Stimulated activated naive CD8-positive, alpha-beta T cell treated with anti-CD3 and anti-CD28 coated beads, Interleukin-15, Interleukin-2, amounts not matched to agents 100 U/mL and 50 U/mL, for 24 hours (primary cell): ENCODE results near the gene CXCL10.
"Not testable (repeated sequence)": the region's sequence is repeated elsewhere in the genome, so short reads cannot be mapped to it uniquely, and the experiment has no call there.

Source experiments
- ATAC-seq: fragments of 150-1000 bp; cut with Tn5 transposase; one replicate; pipeline ENCODE4 v1.10.0; 2021
- DNase-seq: peaks from one replicate; pipeline ENCODE4 v3.0.0; 2021

The CXCL10 gene

GRCh38 chr4:76023389-76023788, at the start of gene CXCL10:
Gene CXCL10 (minus strand): TSS chr4:76023497. CDS start chr4:76023431, 66 bp downstream.
- ATAC-seq (peak; percentile 47), DNase-seq (no peak)

- no peak for ATAC-seq
- no peak for DNase-seq
These were observed 49.5 kb upstream of the CXCL10 start for GRCh38 chr4:76072760-76073159.

GRCh38 chr4:76067652-76068286, 44.5 kb upstream of the CXCL10 start:
- DNase-seq (peak; percentile 77), ATAC-seq (peak; percentile 81)

DNA sequence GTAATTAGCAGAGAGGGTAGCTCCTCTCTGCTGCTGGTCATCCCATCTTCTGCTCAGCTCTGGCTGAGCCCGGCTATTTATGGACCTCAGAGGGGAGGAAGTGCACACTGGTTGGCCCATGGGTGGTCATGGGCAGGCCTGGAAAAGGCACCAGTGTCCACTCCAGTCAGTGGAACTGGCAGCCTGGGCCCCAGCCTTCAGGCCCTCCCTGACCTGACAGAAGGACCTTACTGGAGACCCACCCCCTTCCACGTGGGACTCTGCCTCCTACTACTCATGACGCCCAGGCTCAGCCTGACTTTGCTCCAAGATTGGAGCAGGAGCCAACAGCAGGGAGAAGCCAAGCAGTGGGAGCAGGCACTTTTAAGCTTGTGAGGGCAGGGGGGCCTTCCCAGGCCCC, 43.2 kb upstream of the CXCL10 start:
- DNase-seq: no peak
- no peak for ATAC-seq

DNA sequence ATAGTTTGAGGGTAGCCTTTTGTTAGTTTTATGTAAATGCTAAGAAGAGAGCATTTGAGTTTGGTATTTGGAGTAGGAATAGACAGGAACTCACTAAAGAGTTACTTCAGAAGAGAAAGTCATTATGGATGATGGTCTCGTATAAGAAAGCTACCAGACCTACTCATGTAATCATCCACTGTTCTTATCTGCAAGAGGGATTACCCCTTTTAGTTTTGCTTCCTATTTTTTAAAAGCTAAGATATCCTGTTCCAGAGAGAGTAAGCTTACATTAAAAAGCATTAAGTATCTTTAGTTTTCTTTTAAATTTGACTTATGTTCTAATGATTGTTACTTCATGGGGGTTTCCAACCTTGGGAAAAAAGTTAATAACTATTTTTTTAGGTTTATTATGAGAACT, 38.7 kb upstream of the CXCL10 start:
- DNase-seq (no peak), ATAC-seq (no peak)

DNA sequence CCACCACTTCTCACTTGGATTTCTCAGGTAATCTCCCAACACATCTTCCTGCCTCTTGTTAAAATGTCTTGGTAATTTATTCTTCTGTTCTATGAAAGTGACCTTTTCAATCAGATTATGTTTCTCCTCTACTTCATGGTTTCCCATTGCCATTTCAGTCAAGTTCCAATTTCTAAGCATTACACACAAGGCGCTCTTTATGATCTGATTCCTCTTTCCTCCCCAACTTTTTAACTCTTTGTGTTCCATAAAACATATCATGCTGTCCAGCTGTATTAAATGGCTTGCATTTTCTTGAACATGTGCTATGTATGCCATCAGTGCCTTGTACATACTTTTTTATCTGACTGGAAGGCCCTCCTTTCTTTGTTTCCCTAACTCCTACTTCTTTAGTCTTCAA, 38.1 kb upstream of the CXCL10 start:
- ATAC-seq: no peak
- DNase-seq: no peak

GRCh38 chr4:76060506-76060905, 37.2 kb upstream of the CXCL10 start:
- no peak for DNase-seq

GRCh38 chr4:76059750-76060149, 36.5 kb upstream of the CXCL10 start:
- DNase-seq: no peak
- ATAC-seq: peak; percentile 71

More at GRCh38 chr4:76060506-76060905, 37.2 kb upstream of the CXCL10 start:
- ATAC-seq: no peak

DNA sequence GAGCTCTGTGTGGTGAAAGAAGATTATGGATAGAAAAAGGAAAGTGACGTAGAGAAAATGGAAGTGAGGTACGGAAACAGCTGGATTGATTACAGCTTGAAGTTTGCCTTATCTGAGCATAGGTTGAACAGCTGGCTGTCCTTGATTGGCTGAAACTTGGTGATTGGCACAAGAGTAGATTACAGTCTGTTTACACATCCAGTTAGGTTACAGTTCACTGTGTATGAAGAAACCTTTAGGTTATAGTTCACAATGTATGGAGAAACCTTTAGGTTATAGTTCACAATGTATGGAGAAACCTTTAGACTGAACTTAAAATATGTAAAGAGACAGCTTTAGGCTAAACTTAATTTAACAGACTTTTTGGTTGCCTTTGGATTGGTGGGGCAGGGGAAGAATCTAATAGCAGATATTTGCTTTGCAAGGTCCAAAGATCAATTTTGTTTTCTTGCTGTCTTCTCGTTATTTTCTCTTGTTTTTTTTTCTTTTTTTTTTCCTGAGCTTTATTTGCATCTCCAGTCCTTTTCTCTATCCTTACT, 35.7 kb upstream of the CXCL10 start:
- no peak for DNase-seq
- ATAC-seq: no peak

- ATAC-seq (peak; percentile 71), DNase-seq (no peak)
These were observed 35.0 kb upstream of the CXCL10 start for GRCh38 chr4:76058302-76058701.

GRCh38 chr4:76055421-76055820, 32.1 kb upstream of the CXCL10 start:
- no peak for DNase-seq
- no peak for ATAC-seq

- peak; percentile 80 for ATAC-seq
- DNase-seq: no peak
These were observed 31.7 kb upstream of the CXCL10 start for GRCh38 chr4:76055016-76055415.

DNA sequence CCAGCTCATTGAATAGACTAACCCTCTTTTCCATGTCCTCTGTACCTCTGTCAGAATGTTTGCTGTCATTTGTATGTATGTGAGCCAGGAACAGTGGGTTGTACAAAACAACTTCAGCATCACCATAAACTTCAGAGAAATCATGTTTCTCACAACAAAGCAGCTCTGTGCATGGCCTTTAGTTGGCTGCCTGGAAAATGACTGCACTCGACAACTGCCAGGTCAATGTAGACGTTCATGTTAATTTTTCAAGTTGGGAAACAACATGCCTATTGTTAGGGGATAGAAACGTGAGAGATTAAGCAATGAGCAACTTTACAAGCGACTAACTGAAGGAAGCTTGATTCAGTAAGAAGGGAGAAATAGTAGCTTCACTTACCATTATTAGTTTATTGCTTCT, 30.4 kb upstream of the CXCL10 start:
- no peak for ATAC-seq

DNA sequence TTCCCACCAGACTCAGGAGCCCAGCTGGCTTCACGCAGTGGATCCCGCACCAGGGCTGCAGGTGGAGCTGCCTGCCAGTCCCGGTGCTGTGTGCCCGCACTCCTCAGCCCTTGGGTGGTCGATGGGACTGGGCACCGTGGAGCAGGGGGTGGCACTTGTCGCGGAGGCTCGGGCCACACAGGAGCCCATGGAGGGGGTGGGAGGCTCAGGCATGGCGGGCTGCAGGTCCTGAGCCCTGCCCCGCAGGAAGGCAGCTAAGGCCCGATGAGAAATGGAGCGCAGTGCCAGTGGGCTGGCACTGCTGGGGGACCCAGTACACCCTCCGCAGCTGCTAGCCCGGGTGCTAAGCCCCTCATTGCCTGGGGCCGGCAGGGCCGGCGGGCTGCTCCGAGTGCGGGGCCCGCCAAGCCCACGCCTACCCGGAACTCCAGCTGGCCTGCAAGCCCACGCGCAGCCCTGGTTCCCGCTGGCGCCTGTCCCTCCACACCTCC, 27.3 kb upstream of the CXCL10 start:
- DNase-seq, ATAC-seq: not testable (repeated sequence)

More for the DNA sequence above, 30.4 kb upstream of the CXCL10 start:
- no peak for DNase-seq

GRCh38 chr4:76049860-76050416, 26.6 kb upstream of the CXCL10 start:
- ATAC-seq: not testable (repeated sequence)

DNA sequence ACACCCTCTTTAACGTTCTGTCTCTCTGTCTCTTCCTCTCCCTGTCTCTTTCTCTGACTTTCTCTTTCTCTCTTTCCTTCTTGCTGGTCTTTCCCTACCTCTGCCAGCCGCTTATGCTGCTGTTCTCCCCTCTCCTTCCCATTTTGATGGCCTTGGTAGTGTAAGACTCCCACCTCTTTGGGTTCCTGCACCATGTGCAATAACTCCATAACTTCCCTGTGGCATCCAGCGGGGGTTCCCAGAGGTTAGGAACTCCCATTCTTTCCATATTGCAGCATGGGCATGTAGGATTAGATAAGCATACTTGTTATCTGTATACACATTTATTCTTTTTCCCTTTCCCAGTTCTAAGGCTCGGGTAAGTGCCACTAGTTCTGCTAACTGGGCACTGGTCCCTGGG, 21.4 kb upstream of the CXCL10 start:
- not testable (repeated sequence) for DNase-seq, ATAC-seq

More at GRCh38 chr4:76049860-76050416, 26.6 kb upstream of the CXCL10 start:
- DNase-seq: not testable (repeated sequence)

- ATAC-seq, DNase-seq: not testable (repeated sequence)
These were observed 20.0 kb upstream of the CXCL10 start for GRCh38 chr4:76043306-76043705.

DNA sequence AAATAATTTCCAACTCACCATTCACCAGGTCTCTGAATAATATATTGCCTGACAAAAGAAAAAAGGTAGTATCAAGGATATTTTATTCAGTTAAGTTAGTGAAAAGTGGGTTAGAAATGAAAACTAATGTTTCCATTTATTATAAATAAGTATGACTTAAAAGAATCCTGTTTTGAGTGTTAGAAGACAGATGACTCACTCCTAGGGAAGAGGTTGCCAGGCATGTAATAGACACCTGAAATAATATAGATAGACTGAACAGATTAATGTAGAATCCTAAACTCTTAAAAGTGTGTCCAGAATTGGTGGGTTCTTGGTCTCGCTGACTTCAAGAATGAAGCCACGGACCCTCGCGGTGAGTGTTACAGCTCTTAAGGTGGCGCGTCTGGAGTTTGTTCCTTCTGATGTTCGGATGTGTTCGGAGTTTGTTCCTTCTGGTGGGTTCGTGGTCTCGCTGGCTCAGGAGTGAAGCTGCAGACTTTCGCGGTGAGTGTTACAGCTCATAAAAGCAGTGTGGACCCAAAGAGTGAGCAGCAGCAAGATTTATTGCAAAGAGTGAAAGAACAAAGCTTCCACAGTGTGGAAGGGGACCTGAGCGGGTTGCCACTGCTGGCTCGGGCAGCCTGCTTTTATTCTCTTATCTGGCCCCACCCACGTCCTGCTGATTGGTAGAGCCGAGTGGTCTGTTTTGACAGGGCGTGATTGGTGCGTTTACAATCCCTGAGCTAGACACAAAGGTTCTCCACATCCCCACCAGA, 19.1 kb upstream of the CXCL10 start:
- DNase-seq: not testable (repeated sequence)
- peak; percentile 59 for ATAC-seq

- DNase-seq (no peak), ATAC-seq (no peak)
These were observed 13.6 kb upstream of the CXCL10 start for GRCh38 chr4:76036855-76037254.

DNA sequence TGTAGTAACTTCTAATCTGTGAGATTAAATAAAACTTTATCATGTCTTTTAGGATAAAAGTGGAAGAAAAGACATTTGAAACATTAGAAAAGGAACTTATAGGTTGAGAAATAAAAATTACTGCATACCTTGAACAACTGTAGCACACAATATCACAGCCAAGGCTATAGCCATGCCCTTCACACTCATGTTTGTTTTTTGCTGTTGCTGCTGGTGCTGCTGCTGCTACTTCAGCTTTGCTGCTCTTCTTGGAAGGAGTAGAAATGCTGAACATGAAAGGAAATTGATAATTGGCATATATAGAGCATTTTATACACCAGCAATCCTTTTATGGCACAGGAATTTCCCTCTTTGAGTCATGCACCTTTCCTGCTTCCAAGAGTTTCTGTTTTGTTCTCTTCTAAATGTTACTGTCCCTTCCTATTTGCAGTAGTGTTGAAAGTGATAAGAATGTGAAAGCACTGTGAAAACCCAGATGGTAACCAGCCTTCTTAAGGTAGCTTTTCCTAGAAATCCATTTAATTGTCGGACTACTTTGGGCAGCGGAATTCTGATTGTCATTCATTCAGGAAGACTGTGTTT, 12.6 kb upstream of the CXCL10 start, which contains the start of gene CXCL11:
Gene CXCL11, minus strand, starts transcription at position 272 of the 582 bp plus-strand sequence. Its CDS starts 83 bp downstream, at position 189.
- no peak for ATAC-seq
- no peak for DNase-seq

DNA sequence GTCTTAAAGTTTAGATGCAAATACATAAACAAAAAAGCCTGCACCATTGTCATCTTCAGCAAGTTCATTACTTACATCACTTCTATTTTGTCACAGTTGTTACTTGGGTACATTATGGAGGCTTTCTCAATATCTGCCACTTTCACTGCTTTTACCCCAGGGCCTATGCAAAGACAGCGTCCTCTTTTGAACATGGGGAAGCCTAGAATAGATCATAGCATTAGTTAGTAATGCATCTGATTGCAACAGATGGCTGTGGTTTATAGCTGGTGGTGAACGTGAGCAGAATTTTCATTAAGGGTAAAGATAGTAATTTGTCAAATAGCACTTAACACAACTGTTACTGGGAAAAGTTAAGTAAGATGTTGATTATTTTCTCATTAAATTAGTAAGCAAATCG, 11.8 kb upstream of the CXCL10 start:
- ATAC-seq: no peak
- no peak for DNase-seq

DNA sequence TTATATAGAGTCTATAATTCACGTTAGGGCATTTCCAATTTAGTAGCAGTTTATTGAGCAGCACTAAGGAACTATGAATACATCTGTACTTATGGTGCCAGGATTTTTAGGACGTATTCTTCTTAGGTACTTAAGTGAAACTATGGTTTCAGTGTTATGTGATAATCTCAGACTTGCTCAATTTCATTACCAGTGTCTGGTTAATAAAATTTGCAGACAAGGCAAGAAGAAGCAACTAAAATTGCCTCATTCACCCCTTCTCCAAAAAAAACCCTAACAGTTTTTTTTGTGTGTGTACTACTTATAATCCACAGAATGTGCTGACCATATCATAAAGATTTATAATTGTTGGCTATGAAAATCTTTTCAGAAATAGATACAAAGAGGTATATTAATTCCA, 6.0 kb upstream of the CXCL10 start:
- DNase-seq (no peak), ATAC-seq (no peak)
